MM.1S (cell line): ENCODE data around the gene CTNND1.

Experiments
- EZH2 ChIP-seq: fragments of 300-600 bp; sonication (generic); optimal IDR thresholded peaks from 2 replicates; pipeline ENCODE3; 2017; ENCODE audit warnings: low read depth, mild to moderate bottlenecking, antibody characterized with exemption, low read length, mixed read lengths
- EZH2phosphoT487 ChIP-seq: fragments of 300-600 bp; sonication (generic); IDR thresholded peaks from 2 replicates; pipeline ENCODE4 v1.6.1; 2018; ENCODE audit warnings: antibody characterized with exemption, low read length
- TF ChIP-seq, protein P1 (sequence below): fragments of 300-600 bp; sonication (generic); IDR thresholded peaks from 2 replicates; pipeline ENCODE4 v1.5.1; 2016; ENCODE audit warnings: antibody characterized with exemption, low read length, mixed read lengths

DNA sequence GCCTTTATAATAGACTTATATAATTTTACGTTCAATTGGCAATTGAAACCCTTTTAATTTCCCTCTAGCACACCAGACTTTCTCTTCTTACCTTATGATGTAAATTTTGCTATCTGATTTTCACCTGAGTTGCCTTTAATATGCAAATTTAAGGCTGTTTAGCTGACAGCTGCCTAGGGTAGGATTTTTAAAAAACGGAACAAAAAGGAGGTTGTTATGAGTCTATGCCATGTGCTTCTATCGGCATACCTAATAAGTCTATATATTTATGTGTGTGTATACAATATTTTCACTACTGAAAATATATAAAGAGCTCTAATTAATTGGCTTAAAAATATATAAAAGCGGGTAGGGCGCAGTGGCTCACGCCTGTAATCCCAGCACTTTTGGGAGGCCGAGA is 32.1 kb upstream of the CTNND1 start:
- TF ChIP-seq, protein P1, sequence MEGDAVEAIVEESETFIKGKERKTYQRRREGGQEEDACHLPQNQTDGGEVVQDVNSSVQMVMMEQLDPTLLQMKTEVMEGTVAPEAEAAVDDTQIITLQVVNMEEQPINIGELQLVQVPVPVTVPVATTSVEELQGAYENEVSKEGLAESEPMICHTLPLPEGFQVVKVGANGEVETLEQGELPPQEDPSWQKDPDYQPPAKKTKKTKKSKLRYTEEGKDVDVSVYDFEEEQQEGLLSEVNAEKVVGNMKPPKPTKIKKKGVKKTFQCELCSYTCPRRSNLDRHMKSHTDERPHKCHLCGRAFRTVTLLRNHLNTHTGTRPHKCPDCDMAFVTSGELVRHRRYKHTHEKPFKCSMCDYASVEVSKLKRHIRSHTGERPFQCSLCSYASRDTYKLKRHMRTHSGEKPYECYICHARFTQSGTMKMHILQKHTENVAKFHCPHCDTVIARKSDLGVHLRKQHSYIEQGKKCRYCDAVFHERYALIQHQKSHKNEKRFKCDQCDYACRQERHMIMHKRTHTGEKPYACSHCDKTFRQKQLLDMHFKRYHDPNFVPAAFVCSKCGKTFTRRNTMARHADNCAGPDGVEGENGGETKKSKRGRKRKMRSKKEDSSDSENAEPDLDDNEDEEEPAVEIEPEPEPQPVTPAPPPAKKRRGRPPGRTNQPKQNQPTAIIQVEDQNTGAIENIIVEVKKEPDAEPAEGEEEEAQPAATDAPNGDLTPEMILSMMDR: no peak
- TF ChIP-seq EZH2 (no peak), EZH2phosphoT487 (no peak)
